HFF-Myc (cell line): Measurements from ENCODE around the gene NEDD4L.

ENCODE experiments used
- DNase-seq: peaks from one replicate; pipeline ENCODE4 v3.0.0-alpha.2; 2011; ENCODE audit warnings: low read depth; ENCODE audit errors: extremely low read depth
- H3K4me3 ChIP-seq: replicated peaks from 2 replicates; pipeline ENCODE4 v1.5.1; 2011; ENCODE audit warnings: low read depth, mild to moderate bottlenecking, control low read depth, low read length
- TF ChIP-seq, protein P1 (sequence below): IDR thresholded peaks from 2 replicates; pipeline ENCODE4 v1.5.1; 2012; ENCODE audit warnings: mild to moderate bottlenecking, low read depth, low read length, control low read depth; ENCODE audit errors: missing control alignments

Gene NEDD4L

DNA sequence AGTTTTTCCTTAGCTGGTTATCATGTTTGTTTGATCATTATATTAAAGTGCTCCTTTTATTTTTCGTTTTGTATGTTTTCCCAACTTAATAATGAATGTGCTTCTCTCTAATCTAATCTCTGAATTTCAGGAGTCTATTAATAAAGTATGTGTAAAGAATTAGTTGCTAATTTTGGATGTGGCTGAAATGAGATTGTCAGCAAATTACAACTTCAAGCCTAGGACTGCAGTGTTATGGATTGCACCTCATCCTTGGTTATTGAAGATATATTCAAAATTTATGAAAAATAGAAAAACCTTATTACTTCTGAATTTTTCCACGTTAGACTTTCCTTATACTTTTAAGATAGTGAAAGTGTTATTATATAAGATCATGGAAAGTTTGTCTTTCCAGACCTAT is 227.7 kb downstream of the NEDD4L start:
- DNase-seq: no peak
- TF ChIP-seq, protein P1, sequence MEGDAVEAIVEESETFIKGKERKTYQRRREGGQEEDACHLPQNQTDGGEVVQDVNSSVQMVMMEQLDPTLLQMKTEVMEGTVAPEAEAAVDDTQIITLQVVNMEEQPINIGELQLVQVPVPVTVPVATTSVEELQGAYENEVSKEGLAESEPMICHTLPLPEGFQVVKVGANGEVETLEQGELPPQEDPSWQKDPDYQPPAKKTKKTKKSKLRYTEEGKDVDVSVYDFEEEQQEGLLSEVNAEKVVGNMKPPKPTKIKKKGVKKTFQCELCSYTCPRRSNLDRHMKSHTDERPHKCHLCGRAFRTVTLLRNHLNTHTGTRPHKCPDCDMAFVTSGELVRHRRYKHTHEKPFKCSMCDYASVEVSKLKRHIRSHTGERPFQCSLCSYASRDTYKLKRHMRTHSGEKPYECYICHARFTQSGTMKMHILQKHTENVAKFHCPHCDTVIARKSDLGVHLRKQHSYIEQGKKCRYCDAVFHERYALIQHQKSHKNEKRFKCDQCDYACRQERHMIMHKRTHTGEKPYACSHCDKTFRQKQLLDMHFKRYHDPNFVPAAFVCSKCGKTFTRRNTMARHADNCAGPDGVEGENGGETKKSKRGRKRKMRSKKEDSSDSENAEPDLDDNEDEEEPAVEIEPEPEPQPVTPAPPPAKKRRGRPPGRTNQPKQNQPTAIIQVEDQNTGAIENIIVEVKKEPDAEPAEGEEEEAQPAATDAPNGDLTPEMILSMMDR: no peak
- H3K4me3 ChIP-seq: no peak overlapping the region

DNA sequence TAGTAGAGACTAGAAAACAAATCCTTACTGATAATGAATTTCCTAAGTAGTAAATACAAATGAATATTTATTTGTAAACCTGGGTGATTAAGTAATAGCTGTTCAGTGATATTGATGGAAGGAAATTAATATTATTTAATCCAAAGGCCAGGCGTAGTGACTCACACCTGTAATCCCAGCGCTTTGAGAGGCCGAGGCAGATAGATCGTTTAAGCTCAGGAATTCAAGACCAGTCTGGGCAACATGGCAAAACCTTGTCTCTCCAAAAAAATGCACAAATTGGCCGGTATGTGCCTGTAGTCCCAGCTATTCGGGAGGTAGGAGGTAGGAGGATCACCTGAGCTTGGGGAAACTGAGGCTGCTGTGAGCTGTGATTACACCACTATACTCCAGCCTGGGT is 228.2 kb downstream of the NEDD4L start:
- no peak overlapping the region for H3K4me3 ChIP-seq
- TF ChIP-seq, protein P1: no peak
- no peak for DNase-seq

DNA sequence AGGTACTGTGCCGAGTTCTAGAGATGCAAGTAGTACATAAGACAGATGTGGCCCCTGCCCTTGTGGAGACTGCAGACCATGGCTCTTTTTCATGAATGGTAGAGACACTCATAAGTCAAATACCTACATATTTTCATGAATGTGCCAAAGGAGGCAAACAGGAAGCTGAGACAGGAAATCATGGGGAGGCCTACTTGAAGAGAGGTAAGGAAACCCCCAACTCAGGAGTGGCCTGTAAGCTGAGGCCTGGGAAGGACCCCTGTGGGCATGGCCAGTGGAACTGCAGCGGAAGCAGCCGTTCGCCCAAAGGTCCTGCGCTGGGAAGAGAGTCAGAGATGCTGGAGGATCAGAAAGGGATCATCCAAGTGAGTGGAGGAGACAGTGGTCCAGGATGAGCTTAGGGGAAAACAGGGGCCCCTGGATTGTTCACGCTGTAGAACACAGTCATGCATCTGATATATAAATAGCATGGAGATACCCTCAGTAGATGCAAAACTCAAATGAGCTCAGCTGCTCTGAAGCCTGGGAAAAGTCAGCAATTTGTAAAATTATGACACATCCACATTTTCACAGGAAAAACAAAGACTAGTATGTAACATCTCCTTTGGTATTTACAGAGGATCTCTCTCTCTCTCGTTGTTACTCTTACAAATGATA is 228.9 kb downstream of the NEDD4L start:
- TF ChIP-seq, protein P1: no peak
- no peak for DNase-seq
- H3K4me3 ChIP-seq: no peak overlapping the region

DNA sequence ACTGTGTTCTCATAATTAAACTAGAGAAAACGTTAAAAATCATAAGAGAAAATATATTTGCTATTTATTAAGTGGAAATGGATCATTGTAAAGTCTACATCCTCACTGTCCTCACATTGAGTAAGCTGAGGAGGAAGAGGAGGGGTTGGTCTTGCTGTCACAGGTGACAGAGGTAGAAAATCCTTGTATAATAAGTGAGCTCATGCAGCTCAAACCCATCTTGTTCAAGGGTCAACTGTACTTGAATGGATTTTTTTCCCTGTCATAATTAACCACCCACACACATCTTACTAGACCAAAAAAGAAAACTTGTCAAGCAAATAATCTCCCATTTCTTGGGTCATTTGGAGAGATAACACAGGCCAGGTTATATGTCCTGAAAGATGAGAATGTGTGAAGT is 231.2 kb downstream of the NEDD4L start:
- H3K4me3 ChIP-seq: no peak overlapping the region
- TF ChIP-seq, protein P1: no peak
- DNase-seq: no peak

GRCh38 chr18:58276789-58277739 is 233.0 kb downstream of the NEDD4L start:
- TF ChIP-seq, protein P1: no peak
- no peak for DNase-seq
- no peak overlapping the region for H3K4me3 ChIP-seq

- no peak for DNase-seq
- no peak overlapping the region for H3K4me3 ChIP-seq
- TF ChIP-seq, protein P1: no peak
These were observed 235.6 kb downstream of the NEDD4L start for GRCh38 chr18:58279504-58280175.
